B cell (primary cell): ENCODE results near the gene CD68. TPM values are rescaled to one million over a fixed set of nuclear protein-coding genes. Genes with fewer than 3 reads are reported as not detected.

Source experiments
- ATAC-seq: fragments of 200-7000 bp; cut with Tn5 transposase; one replicate; pipeline ENCODE4 v1.10.0; 2021; ENCODE audit warnings: low read depth, mild to moderate bottlenecking, moderate number of reproducible peaks, moderate library complexity
- CTCF ChIA-PET: fragments of 350-600 bp; sonication (Branson Sonifier 250); formaldehyde crosslinking; loops from one replicate; lab custom pipeline; 2021; ENCODE audit warnings: antibody characterized with exemption, inconsistent platforms; lab: Charles Lee
- POLR2A ChIA-PET: fragments of 350-600 bp; sonication (Branson Sonifier 250); formaldehyde crosslinking; loops from one replicate; lab custom pipeline; 2021; ENCODE audit warnings: antibody characterized with exemption; lab: Charles Lee
- DNase-seq: peaks from one replicate; pipeline ENCODE4 v3.0.0; 2013
- H2AFZ ChIP-seq: 2 replicates; pipeline ENCODE4 v1.6.1; 2012; ENCODE audit warnings: mild to moderate bottlenecking, low read depth, low read length; ENCODE audit not compliant: insufficient read depth, poor library complexity, severe bottlenecking
- H3K27ac ChIP-seq, 2 donors: 1 replicate in 1 of 2; 2 replicates in 1 of 2; pipeline ENCODE4 v1.5.1; 2012 to 2013; ENCODE audit warnings: low read length in 2 of 2, mild to moderate bottlenecking in 2 of 2, moderate library complexity in 1 of 2
- H3K27me3 ChIP-seq, 4 experiments: fragments of 200-600 bp in 1 of 4; sonication (generic) in 1 of 4; replicated peaks in 1 of 4; 1 replicate in 2 of 4; 2 replicates in 2 of 4; pipeline versions ENCODE4 v1.6.1 to v1.7.0; 2013 to 2016; ENCODE audit warnings: low read length in 3 of 4, mild to moderate bottlenecking in 2 of 4, mixed read lengths in 1 of 4, moderate library complexity in 1 of 4; ENCODE audit not compliant: insufficient read depth in 4 of 4, control insufficient read depth in 3 of 4; ENCODE audit errors: control extremely low read depth in 1 of 4
- H3K36me3 ChIP-seq, 2 experiments: replicated peaks in 1 of 2; 1 replicate in 1 of 2; 2 replicates in 1 of 2; pipeline versions ENCODE4 v1.6.1 to v1.7.1; 2013; ENCODE audit warnings: low read length in 1 of 2; ENCODE audit not compliant: insufficient read depth in 2 of 2, control insufficient read depth in 1 of 2; ENCODE audit errors: control extremely low read depth in 1 of 2, extremely low read depth in 1 of 2
- H3K4me1 ChIP-seq, 2 donors: fragments of 200-600 bp in 1 of 2; sonication (generic) in 1 of 2; 1 replicate in 1 of 2; 2 replicates in 1 of 2; pipeline versions ENCODE4 v1.5.1 to v1.6.1; 2013 to 2017; ENCODE audit warnings: low read length in 2 of 2; ENCODE audit not compliant: control insufficient read depth in 2 of 2, insufficient read depth in 2 of 2
- H3K4me2 ChIP-seq: replicated peaks from 2 replicates; pipeline ENCODE3; 2012; ENCODE audit warnings: mild to moderate bottlenecking, low read depth, low read length; ENCODE audit not compliant: poor library complexity, severe bottlenecking
- H3K4me3 ChIP-seq, 5 experiments: fragments of 200-600 bp in 1 of 5; sonication (generic) in 1 of 5; 1 replicate in 3 of 5; 2 replicates in 2 of 5; pipeline versions ENCODE4 v1.5.1 to v1.7.0; 2011 to 2016; ENCODE audit warnings: low read length in 4 of 5, mild to moderate bottlenecking in 4 of 5, low read depth in 2 of 5, control low read depth in 1 of 5, moderate library complexity in 1 of 5; ENCODE audit not compliant: insufficient read depth in 1 of 5; ENCODE audit errors: control extremely low read depth in 1 of 5, extremely low read depth in 1 of 5
- H3K79me2 ChIP-seq: fragments of 200-600 bp; sonication (generic); one replicate; pipeline ENCODE4 v1.6.0; 2016; ENCODE audit warnings: low read length; ENCODE audit not compliant: control insufficient read depth, insufficient read depth
- H3K9ac ChIP-seq: fragments of 200-600 bp; sonication (generic); 2 replicates; pipeline ENCODE4 v1.6.1; 2017; ENCODE audit warnings: mild to moderate bottlenecking, low read length, moderate library complexity
- H3K9me3 ChIP-seq, 3 donors: one replicate each; pipeline versions ENCODE4 v1.6.1 to v1.7.1; 2013; ENCODE audit warnings: low read length in 2 of 3; ENCODE audit not compliant: control insufficient read depth in 2 of 3, insufficient read depth in 1 of 3; ENCODE audit errors: control extremely low read depth in 1 of 3
- H4K20me1 ChIP-seq: 2 replicates; pipeline ENCODE4 v1.6.0; 2012; ENCODE audit warnings: mild to moderate bottlenecking, low read length; ENCODE audit not compliant: insufficient read depth, control insufficient read depth, poor library complexity, severe bottlenecking
- H3K27ac Mint-ChIP-seq: one replicate; pipeline ENCODE4 v1.8.0; 2021; ENCODE audit warnings: mixed read lengths
- H3K27me3 Mint-ChIP-seq: one replicate; pipeline ENCODE4 v1.8.0; 2021; ENCODE audit warnings: mixed read lengths
- H3K4me1 Mint-ChIP-seq: one replicate; pipeline ENCODE4 v1.8.0; 2021; ENCODE audit warnings: mixed read lengths
- H3K4me3 Mint-ChIP-seq: one replicate; pipeline ENCODE4 v1.8.0; 2021; ENCODE audit warnings: mixed read lengths
- H3K9me3 Mint-ChIP-seq: one replicate; pipeline ENCODE4 v1.8.0; 2022; ENCODE audit warnings: mixed read lengths; ENCODE audit not compliant: insufficient read depth
- CTCF ChIP-seq: fragments of 200-600 bp; IDR thresholded peaks from one replicate; pipeline ENCODE4 v1.8.0; 2022; ENCODE audit warnings: antibody characterized with exemption, mild to moderate bottlenecking
- EZH2 ChIP-seq: IDR thresholded peaks from 2 replicates; pipeline ENCODE4 v1.6.1; 2012; ENCODE audit warnings: borderline replicate concordance, low read depth, mild to moderate bottlenecking, moderate library complexity, low read length; ENCODE audit not compliant: insufficient read depth, poor library complexity, severe bottlenecking
- WGBS: methylation state at CpG from one replicate; pipeline ENCODE4 v1.1.5; 2013; ENCODE audit warnings: missing lambda C conversion rate; ENCODE audit not compliant: insufficient coverage; 5-methylcytosine and 5-hydroxymethylcytosine counted together
- intact Hi-C: fragments of 100-400 bp; cut with micrococcal nuclease; formaldehyde crosslinking; loops from one replicate; pipeline ENCODE4 v1.10.0; 2022
- polyA plus RNA-seq: library from polyadenylated mRNA; depleted of rRNA; stranded (reverse); fragments of >200 nt; gene quantifications from 2 replicates; pipeline ENCODE4 v1.2.3, GENCODE V29; 2012
- total RNA-seq, 2 donors: library from RNA; stranded (reverse); fragments of 120-200 nt in 1 of 2; gene quantifications; 1 replicate in 1 of 2; 2 replicates in 1 of 2; pipeline versions ENCODE4 v1.2.3 to v1.2.4, GENCODE V29; 2013 to 2022

CD68 gene
- total and polyA plus RNA-seq, 2 donors (not counting 1 experiment from before 2014, with no cell fraction given) = 3.9 to 12.9 TPM

GRCh38 chr17:7589891-7590691, 10.7 kb downstream of the CD68 start, which contains the start of gene SOX15:
Gene SOX15 (minus strand): TSS chr17:7590094. CDS start chr17:7589676, 418 bp downstream.
- H3K27ac ChIP-seq = no peak within 1 kb of the TSS
- Mint-ChIP-seq H3K27ac (no peak within 1 kb of the TSS), H3K9me3 (no peaks in the 10 kb centered on the region), H3K4me3 (no peak within 1 kb of the TSS), H3K27me3 (no peaks in the 10 kb centered on the region), H3K4me1 (peaks cover 5% of the 10 kb centered on the region)
- intact Hi-C loops = loop anchor here (1.0 to 10.0 kb wide), 4 partner anchors 76 to 545 kb away; partner anchors contain the start of gene SLC16A11
- H3K4me3 ChIP-seq = no peak within 1 kb of the TSS
- H3K36me3 ChIP-seq = peaks cover 0 to 57% of the 10 kb centered on the region in 2 experiments
- no peaks in the 10 kb centered on the region for H3K9me3 ChIP-seq
- no peaks in the 10 kb centered on the region for H3K27me3 ChIP-seq
- ChIA-PET POLR2A (interaction anchor here (0.6 to 1.0 kb wide), 2 partner anchors 16 to 119 kb away, joined by 3 to 6 read pairs; no protein-coding TSS in a partner anchor), CTCF (interaction anchor here (0.6 to 7.9 kb wide), 37 partner anchors 10 to 545 kb away, joined by 3 to 111 read pairs (median 5); partner anchors contain the start of genes ACAP1, CD68, FXR2 and KCTD11)
- 78% methylated on average over 18 of the region's 24 CpGs for WGBS
- H3K4me1 ChIP-seq = peaks cover 0 to 13% of the 10 kb centered on the region in 2 donors
- DNase-seq (no peak), ATAC-seq (no peak)
- H3K9ac ChIP-seq = no peak within 1 kb of the TSS
- H2AFZ ChIP-seq = peak within 1 kb of the TSS; percentile 40
- TF ChIP-seq EZH2 (no peak), CTCF (no peak)
- peak within 1 kb of the TSS; percentile 43 for H3K4me2 ChIP-seq
- peaks cover 10% of the 10 kb centered on the region for H3K79me2 ChIP-seq
- no peaks in the 10 kb centered on the region for H4K20me1 ChIP-seq
